Mucosa of rectum (tissue), 2 donors: ENCODE measurements around the gene CTCF.

Experiments used
- H3K27ac ChIP-seq, 2 donors: one replicate each; pipeline ENCODE4 v1.7.0; 2013; ENCODE audit warnings: inconsistent platforms in 2 of 2, low read depth in 2 of 2, low read length in 2 of 2
- H3K27me3 ChIP-seq, 2 donors: one replicate each; pipeline ENCODE4 v1.7.0; 2013; ENCODE audit warnings: low read length in 2 of 2; ENCODE audit not compliant: control insufficient read depth in 2 of 2, insufficient read depth in 2 of 2
- H3K36me3 ChIP-seq, 2 donors: one replicate each; pipeline ENCODE4 v1.7.0; 2013; ENCODE audit warnings: low read length in 2 of 2; ENCODE audit not compliant: control insufficient read depth in 2 of 2, insufficient read depth in 2 of 2
- H3K4me1 ChIP-seq, 2 donors: one replicate each; pipeline ENCODE4 v1.7.0; 2013; ENCODE audit warnings: low read length in 2 of 2, mild to moderate bottlenecking in 1 of 2; ENCODE audit not compliant: control insufficient read depth in 2 of 2, insufficient read depth in 2 of 2
- H3K4me3 ChIP-seq, 2 donors: one replicate each; pipeline ENCODE4 v1.7.0; 2013; ENCODE audit warnings: low read length in 2 of 2
- H3K9ac ChIP-seq, 2 donors: one replicate each; pipeline ENCODE4 v1.7.0; 2013; ENCODE audit warnings: low read length in 2 of 2, low read depth in 1 of 2, mild to moderate bottlenecking in 1 of 2
- H3K9me3 ChIP-seq, 2 donors: one replicate each; pipeline ENCODE4 v1.7.0; 2013; ENCODE audit warnings: low read length in 2 of 2; ENCODE audit not compliant: control insufficient read depth in 2 of 2
- donor health status: healthy.
- donor health status: Normal muscosa, but diverticular disease.

Gene CTCF

DNA sequence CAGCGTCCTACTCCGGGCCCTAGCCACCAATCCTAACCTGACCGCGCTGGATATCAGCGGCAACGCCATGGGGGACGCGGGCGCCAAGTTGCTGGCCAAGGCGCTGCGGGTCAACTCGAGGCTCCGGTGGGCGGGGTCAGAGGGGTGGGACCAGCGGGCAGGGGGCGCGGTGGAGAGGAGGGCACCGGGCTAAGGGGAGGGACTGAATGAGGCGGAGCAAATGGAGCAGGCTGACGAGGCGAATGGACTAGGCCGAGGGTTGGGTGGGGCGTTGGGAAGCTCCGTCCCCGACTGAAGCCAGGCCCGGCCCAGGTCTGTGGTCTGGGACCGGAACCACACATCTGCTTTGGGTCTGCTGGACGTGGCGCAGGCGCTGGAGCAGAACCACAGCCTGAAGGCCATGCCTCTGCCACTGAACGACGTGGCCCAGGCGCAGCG lies 87.2 kb downstream of the CTCF start:
- Histone ChIP-seq H3K4me3 (no peak overlapping the region), H3K9me3 (no peaks in the 10 kb centered on the region), H3K27ac (no peak overlapping the region), H3K4me1 (peaks cover 0 to 3% of the 10 kb centered on the region in 2 donors), H3K27me3 (peaks cover 16 to 56% of the 10 kb centered on the region in 2 donors), H3K9ac (no peak overlapping the region), H3K36me3 (peaks cover 0 to 3% of the 10 kb centered on the region in 2 donors)

DNA sequence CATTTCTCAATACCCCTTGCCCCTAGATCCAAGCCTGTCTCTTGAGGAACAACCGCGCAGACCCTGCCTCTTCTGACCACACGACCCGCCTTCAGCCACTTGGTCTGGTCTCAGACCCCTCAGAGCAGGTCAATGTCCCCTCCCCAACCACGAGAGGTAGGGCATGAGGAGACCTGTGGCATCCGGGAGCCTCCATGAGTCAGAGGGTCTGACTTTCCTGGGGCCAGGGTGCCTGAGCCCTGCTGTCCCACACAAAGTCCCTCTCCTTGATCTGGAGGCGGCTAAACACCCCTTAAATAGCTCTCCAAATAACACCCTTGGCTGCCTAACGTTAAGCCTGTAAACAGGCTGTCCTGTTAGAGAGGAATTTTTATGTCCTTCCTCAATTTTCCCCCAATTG lies 87.7 kb downstream of the CTCF start:
- Histone ChIP-seq H3K9me3 (no peaks in the 10 kb centered on the region), H3K4me1 (peaks cover 0 to 3% of the 10 kb centered on the region in 2 donors), H3K36me3 (peaks cover 0 to 3% of the 10 kb centered on the region in 2 donors), H3K9ac (no peak overlapping the region), H3K27me3 (peaks cover 20 to 61% of the 10 kb centered on the region in 2 donors), H3K4me3 (no peak overlapping the region), H3K27ac (no peak overlapping the region)

DNA sequence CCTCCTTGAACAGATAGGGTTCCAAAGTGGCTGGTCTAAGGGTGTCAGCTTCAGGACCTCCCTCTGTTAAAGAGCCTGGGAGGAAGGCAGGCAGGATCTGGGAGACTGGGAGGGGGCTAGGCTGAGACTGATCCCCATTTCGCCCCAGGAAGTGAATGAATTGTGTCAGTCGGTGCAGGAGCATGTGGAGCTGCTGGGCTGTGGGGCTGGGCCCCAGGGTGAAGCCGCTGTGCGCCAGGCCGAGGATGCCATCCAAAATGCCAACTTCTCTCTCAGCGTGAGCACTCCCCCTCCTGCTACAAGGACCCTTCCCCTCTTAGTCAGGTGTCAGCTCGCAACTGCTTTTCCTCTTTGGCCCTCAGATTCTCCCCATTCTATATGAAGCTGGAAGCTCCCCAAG lies 88.7 kb downstream of the CTCF start:
- Histone ChIP-seq H3K9ac (no peak overlapping the region), H3K4me3 (no peak overlapping the region), H3K27ac (no peak overlapping the region), H3K27me3 (peaks cover 20 to 66% of the 10 kb centered on the region in 2 donors), H3K36me3 (peaks cover 0 to 3% of the 10 kb centered on the region in 2 donors), H3K9me3 (no peaks in the 10 kb centered on the region), H3K4me1 (peaks cover 0 to 3% of the 10 kb centered on the region in 2 donors)

DNA sequence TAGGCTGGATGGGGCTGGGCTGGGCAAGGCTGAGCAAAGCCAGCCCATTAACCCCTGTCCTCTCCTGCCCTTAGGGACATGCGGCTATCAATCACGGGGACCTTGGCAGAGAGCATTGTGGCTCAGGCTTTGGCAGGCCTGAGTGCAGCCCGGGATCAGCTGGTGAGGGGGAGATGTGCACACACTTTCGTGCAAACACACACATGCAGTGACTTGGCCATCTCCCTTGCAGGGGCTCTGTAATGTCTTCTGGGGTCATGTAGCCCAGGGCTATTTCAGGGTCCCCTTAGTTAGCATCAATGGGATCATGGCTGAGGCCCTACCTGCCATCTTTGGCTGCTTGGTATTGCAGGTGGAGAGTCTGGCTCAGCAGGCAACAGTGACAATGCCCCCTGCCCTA lies 89.5 kb downstream of the CTCF start:
- Histone ChIP-seq H3K27me3 (peaks cover 17 to 66% of the 10 kb centered on the region in 2 donors), H3K4me3 (no peak overlapping the region), H3K9ac (no peak overlapping the region)

DNA sequence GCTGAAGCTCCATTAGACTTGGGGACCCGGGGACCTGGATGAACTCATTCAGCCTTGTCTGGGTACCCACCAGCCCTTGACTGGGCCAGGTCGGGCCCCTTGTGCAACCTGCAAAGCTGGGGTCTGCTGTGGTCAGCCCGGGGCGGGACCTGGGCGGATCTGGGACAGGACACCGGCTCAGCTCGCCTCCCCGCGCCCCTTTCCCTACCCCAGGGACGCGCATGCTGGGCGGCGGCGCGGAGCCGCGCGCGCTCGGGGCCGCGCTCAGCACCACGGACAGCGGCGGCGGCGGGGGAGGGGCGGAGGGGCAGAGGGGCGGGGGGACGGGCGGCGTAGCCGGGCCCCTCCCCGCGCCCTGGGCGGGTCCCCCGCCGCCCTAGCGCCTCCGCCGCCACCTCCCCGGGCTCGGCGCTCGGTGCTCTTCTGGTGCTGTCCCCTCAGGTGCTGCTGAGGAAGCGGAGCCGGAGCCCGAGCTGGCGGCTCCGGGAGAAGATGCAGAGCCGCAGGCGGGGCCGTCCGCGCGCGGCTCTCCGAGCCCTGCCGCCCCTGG lies 90.3 kb downstream of the CTCF start:
- no peak overlapping the region for H3K9ac ChIP-seq
- H3K9me3 ChIP-seq = no peaks in the 10 kb centered on the region
- H3K27me3 ChIP-seq = peaks cover 17 to 63% of the 10 kb centered on the region in 2 donors
- H3K4me1 ChIP-seq = peaks cover 0 to 3% of the 10 kb centered on the region in 2 donors
- H3K4me3 ChIP-seq = no peak overlapping the region
- no peak overlapping the region for H3K27ac ChIP-seq
- peaks cover 4 to 5% of the 10 kb centered on the region in 2 donors for H3K36me3 ChIP-seq

More for the DNA sequence above, 89.5 kb downstream of the CTCF start:
- H3K27ac ChIP-seq = no peak overlapping the region
- H3K4me1 ChIP-seq = peaks cover 0 to 3% of the 10 kb centered on the region in 2 donors
- peaks cover 0 to 3% of the 10 kb centered on the region in 2 donors for H3K36me3 ChIP-seq
- no peaks in the 10 kb centered on the region for H3K9me3 ChIP-seq

DNA sequence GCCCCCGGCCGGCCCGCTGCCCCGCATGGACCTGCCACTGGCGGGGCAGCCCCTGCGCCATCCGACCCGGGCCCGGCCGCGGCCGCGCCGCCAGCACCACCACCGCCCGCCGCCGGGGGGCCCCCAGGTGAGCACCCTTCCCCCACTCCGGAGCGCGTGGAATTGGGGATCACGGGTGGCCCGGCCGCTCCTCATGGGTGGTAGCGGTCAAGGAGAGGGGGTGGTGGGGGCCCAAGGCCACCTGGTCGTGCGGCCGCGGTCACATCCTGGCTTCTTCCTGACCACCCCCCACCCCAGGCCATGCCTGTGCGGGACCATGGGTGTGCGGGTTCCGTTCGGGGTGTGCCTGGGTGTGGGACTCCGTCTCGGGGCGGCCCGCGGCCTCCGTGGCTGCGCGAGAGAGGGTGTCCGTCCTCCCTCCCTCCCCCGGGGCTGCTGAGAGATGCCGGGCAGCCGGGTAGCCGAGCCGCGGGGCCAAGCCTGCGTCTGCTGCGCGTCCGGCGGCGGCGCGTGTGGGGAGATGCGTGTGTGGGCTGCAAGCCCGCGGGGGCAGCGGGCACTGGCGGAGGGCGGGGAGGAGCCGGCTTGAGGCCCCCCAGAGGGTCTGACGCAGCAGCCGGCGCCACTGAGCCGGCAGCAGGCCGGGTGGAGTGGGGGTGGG lies 90.9 kb downstream of the CTCF start:
- Histone ChIP-seq H3K36me3 (peaks cover 4 to 7% of the 10 kb centered on the region in 2 donors), H3K27me3 (peaks cover 17 to 59% of the 10 kb centered on the region in 2 donors), H3K9ac (no peak overlapping the region), H3K4me1 (peaks cover 0 to 3% of the 10 kb centered on the region in 2 donors), H3K27ac (no peak overlapping the region), H3K4me3 (no peak overlapping the region), H3K9me3 (no peaks in the 10 kb centered on the region)

DNA sequence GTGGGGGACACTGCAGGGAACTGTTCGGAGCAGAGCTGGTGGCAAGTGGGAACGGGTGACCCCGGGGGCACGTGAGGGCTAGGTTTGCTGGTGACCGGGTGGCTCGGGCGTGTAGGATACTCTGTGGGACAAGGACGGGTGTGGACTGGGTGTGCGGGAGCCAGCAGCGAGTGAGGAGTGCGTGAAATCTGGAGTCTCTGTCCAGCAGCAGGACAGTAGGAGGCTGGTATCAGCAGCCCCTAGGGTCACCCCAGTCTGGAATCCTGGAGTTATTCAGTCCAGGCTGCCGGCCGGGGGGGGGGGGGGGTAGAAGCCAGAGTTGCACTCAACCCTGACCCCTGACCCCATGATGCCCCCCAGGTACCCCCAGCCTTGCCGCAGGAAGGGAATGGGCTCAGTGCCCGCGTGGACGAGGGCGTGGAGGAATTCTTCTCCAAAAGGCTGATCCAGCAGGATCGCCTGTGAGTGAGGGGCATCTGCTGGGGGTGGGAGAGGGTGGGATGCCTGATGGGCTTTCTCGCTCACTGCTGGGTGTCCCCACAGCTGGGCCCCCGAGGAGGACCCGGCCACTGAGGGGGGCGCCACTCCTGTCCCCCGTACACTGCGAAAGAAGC lies 91.6 kb downstream of the CTCF start:
- no peak overlapping the region for H3K4me3 ChIP-seq
- no peak overlapping the region for H3K27ac ChIP-seq
- no peaks in the 10 kb centered on the region for H3K9me3 ChIP-seq
- no peak overlapping the region for H3K9ac ChIP-seq
- H3K27me3 ChIP-seq = peaks cover 17 to 57% of the 10 kb centered on the region in 2 donors
- H3K4me1 ChIP-seq = peaks cover 0 to 3% of the 10 kb centered on the region in 2 donors
- peaks cover 4 to 7% of the 10 kb centered on the region in 2 donors for H3K36me3 ChIP-seq

DNA sequence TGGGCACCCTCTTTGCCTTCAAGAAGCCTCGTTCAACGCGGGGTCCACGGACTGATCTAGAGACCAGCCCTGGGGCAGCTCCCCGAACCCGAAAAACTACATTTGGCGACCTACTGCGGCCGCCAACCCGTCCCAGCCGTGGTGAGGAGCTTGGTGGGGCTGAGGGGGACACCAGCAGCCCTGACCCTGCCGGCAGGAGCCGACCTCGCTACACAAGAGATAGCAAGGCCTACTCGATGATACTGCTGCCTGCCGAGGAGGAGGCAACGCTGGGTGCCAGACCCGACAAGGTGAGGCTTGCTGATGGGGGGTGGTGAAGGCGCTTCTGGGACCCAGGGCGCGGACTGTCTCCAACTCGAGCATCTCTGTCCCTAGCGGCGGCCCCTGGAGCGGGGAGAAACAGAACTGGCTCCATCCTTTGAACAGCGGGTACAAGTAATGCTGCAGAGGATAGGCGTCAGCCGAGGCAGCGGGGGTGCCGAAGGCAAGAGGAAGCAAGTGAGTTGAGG lies 92.1 kb downstream of the CTCF start:
- H3K4me3 ChIP-seq = no peak overlapping the region
- peaks cover 5 to 7% of the 10 kb centered on the region in 2 donors for H3K4me1 ChIP-seq
- no peak overlapping the region for H3K27ac ChIP-seq
- H3K27me3 ChIP-seq = peaks cover 17 to 51% of the 10 kb centered on the region in 2 donors
- no peaks in the 10 kb centered on the region for H3K9me3 ChIP-seq
- peaks cover 4 to 7% of the 10 kb centered on the region in 2 donors for H3K36me3 ChIP-seq
- no peak overlapping the region for H3K9ac ChIP-seq

DNA sequence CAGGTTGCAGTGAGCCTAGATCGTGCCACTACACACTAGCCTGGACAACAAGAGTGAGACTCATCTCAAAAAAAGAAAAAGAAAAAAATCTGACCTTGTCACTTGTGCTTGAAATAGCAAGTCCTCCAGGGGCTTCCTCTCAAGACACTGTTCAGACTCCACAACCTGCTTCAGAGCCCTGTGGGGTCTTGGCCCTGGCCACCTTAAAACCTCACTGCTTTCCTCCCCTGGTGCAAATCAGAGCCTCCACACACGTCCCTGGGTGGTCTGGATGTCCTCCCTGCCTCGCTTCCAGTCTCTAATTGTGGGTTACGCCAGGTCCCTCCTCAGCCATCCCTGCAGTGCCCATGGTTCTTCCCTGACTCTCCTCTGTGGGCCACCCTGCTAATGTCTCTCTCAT lies 93.0 kb downstream of the CTCF start:
- Histone ChIP-seq H3K9me3 (no peaks in the 10 kb centered on the region), H3K9ac (no peak overlapping the region), H3K4me3 (no peak overlapping the region), H3K36me3 (peaks cover 4 to 7% of the 10 kb centered on the region in 2 donors), H3K27ac (no peak overlapping the region), H3K27me3 (peaks cover 13 to 43% of the 10 kb centered on the region in 2 donors), H3K4me1 (peaks cover 8 to 12% of the 10 kb centered on the region in 2 donors)
